Upper lobe of left lung (tissue), 6 donors: ENCODE results near the gene R3HDM2. TPM values are rescaled to one million over a fixed set of nuclear protein-coding genes. Genes with fewer than 3 reads are reported as not detected.
"Not testable (repeated sequence)": the region's sequence is repeated elsewhere in the genome, so short reads cannot be mapped to it uniquely, and the experiment has no call there.

Experiments
- ATAC-seq, 2 donors: fragments of 200-7000 bp; cut with Tn5 transposase; one replicate each; pipeline ENCODE4 v1.9.1; 2022; ENCODE audit warnings: mild to moderate bottlenecking in 2 of 2, moderate library complexity in 2 of 2; ENCODE audit not compliant: low FRiP score in 2 of 2
- DNase-seq, 2 donors: peaks; one replicate each; pipeline ENCODE4 v3.0.0-alpha.2; 2019 to 2020
- H3K27ac ChIP-seq, 4 donors: fragments of 200-600 bp; sonication (generic); one replicate each; pipeline ENCODE4 v1.5.1; 2016 to 2019
- H3K27me3 ChIP-seq, 4 donors: fragments of 200-600 bp; sonication (generic); one replicate each; pipeline ENCODE4 v1.5.1; 2017 to 2019
- H3K36me3 ChIP-seq, 4 donors: fragments of 200-600 bp; sonication (generic); one replicate each; pipeline ENCODE4 v1.5.1; 2016 to 2019
- H3K4me1 ChIP-seq, 4 donors: fragments of 200-600 bp; sonication (generic); one replicate each; pipeline ENCODE4 v1.5.1; 2018 to 2019
- H3K4me3 ChIP-seq, 4 donors: fragments of 200-600 bp; sonication (generic); one replicate each; pipeline ENCODE4 v1.5.1; 2017 to 2019; ENCODE audit warnings: mild to moderate bottlenecking in 2 of 4, moderate library complexity in 1 of 4
- H3K9me3 ChIP-seq, 4 donors: fragments of 200-600 bp; sonication (generic); one replicate each; pipeline ENCODE4 v1.5.1; 2018 to 2019
- EP300 ChIP-seq, 4 donors: sonication (generic); formaldehyde crosslinking; IDR thresholded peaks; one replicate each; pipeline ENCODE4 v1.5.1; 2017; ENCODE audit warnings: antibody characterized with exemption in 4 of 4, control low read depth in 2 of 4
- POLR2A ChIP-seq, 4 donors: fragments of 450-650 bp; IDR thresholded peaks; one replicate each; pipeline ENCODE4 v1.5.1; 2016 to 2017; ENCODE audit warnings: antibody characterized with exemption in 4 of 4, mild to moderate bottlenecking in 2 of 4
- POLR2AphosphoS5 ChIP-seq, 2 donors: sonication (generic); formaldehyde crosslinking; IDR thresholded peaks; one replicate each; pipeline ENCODE4 v1.5.1; 2017; ENCODE audit warnings: antibody characterized with exemption in 2 of 2
- WGBS, 2 donors: methylation state at CpG; one replicate each; pipeline ENCODE4 v1.1.5; 2017 to 2018; 5-methylcytosine and 5-hydroxymethylcytosine counted together
- total RNA-seq, 6 donors: library from RNA; depleted of rRNA in 4 of 6; stranded (reverse); fragments of >200 nt in 4 of 6; gene quantifications; one replicate each; pipeline versions ENCODE4 v1.1.0 to v1.2.1, GENCODE V29; 2016 to 2021
- TF ChIP-seq, protein P1 (sequence below), 6 experiments: fragments of 450-650 bp in 4 of 6; fragments of 200-600 bp in 2 of 6; sonication (generic) in 2 of 6; IDR thresholded peaks; one replicate each; pipeline ENCODE4 v1.5.1; 2016 to 2019; ENCODE audit warnings: antibody characterized with exemption in 6 of 6
- donor health status: DM: no; HTN: no; CAD: no; lungs with moderate emphysema.
- donor health status: DM: no; HTN: yes; CAD: no; lungs with severe emphysema.

Gene R3HDM2
- total RNA-seq, 6 donors from 2014 or later = 39.2 to 94.3 (median 59.2) TPM

GRCh38 chr12:57418255-57418654 lies 12.6 kb downstream of the R3HDM2 start:
- Histone ChIP-seq H3K36me3 (peaks cover 0 to 17% (median 2%) of the 10 kb centered on the region in 4 donors), H3K9me3 (no peaks in the 10 kb centered on the region), H3K4me1 (peaks cover 0 to 10% (median 7%) of the 10 kb centered on the region in 4 donors), H3K27ac (no peak overlapping the region), H3K27me3 (no peaks in the 10 kb centered on the region), H3K4me3 (no peak overlapping the region)
- WGBS, 2 donors = 89 to 90% methylated on average over 9 of the region's 9 CpGs
- no peak for ATAC-seq
- TF ChIP-seq POLR2A (IDR thresholded peaks at IDR 0.05) = no peak
- no peak for TF ChIP-seq POLR2AphosphoS5 (IDR thresholded peaks at IDR 0.05)
- TF ChIP-seq EP300 (IDR thresholded peaks at IDR 0.05) = no peak
- TF ChIP-seq, protein P1, sequence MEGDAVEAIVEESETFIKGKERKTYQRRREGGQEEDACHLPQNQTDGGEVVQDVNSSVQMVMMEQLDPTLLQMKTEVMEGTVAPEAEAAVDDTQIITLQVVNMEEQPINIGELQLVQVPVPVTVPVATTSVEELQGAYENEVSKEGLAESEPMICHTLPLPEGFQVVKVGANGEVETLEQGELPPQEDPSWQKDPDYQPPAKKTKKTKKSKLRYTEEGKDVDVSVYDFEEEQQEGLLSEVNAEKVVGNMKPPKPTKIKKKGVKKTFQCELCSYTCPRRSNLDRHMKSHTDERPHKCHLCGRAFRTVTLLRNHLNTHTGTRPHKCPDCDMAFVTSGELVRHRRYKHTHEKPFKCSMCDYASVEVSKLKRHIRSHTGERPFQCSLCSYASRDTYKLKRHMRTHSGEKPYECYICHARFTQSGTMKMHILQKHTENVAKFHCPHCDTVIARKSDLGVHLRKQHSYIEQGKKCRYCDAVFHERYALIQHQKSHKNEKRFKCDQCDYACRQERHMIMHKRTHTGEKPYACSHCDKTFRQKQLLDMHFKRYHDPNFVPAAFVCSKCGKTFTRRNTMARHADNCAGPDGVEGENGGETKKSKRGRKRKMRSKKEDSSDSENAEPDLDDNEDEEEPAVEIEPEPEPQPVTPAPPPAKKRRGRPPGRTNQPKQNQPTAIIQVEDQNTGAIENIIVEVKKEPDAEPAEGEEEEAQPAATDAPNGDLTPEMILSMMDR (IDR thresholded peaks at IDR 0.05) = no peak
- no peak for DNase-seq

DNA sequence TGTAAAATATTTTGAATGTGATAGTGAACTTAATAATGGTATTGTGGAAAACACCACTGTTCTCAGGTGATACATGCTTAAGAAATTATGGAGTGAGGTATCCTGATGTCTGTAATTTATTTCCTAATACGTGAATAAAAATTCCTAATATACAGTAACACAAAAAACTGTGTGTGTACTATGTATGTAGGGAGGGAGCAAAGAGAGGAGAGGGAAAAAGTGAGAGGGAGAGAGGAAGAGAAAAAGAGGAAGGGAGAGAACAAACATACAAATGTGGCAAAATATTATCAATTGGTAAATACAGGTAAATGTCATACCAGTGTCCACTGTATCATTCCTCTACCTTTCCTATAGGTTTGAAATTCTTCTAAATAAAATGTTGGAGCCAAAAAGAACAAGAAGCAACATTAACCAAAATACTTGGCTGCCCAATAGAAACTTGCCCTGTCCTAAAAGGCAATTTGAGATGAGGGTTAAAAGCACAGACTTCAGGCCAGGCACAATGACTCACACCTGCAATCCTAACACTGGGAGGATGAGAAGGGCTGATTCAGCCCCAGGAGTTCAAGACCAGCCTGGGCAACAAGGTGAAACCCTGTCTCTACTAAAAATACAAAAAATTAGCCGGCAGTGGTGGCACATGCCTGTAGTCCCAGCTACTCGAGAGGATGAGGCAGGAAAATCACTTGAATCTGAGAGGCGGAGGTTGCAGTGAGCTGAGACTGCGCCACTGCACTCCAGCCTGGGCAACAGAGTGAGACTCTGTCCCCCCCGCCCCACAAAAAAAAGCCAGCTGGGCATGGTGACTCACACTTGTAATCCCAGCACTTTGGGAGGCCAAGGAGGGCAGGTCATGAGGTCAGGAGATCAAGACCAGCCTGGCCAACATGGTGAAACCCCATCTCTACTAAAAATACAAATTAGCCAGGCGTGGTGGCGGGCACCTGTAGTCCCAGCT lies 14.5 kb downstream of the R3HDM2 start:
- H3K4me1 ChIP-seq = peaks cover 0 to 10% (median 7%) of the 10 kb centered on the region in 4 donors
- 90 to 98% methylated on average over 8 of the region's 8 CpGs for WGBS, 2 donors
- no peak overlapping the region for H3K27ac ChIP-seq
- TF ChIP-seq EP300 (IDR thresholded peaks at IDR 0.05) (no peak), POLR2A (IDR thresholded peaks at IDR 0.05) (no peak), POLR2AphosphoS5 (IDR thresholded peaks at IDR 0.05) (no peak)
- TF ChIP-seq, protein P1 (IDR thresholded peaks at IDR 0.05) = no peak
- H3K9me3 ChIP-seq = no peaks in the 10 kb centered on the region
- ATAC-seq (no peak), DNase-seq (no peak)
- no peak overlapping the region for H3K4me3 ChIP-seq
- peaks cover 0 to 3% (median 0%) of the 10 kb centered on the region in 4 donors for H3K36me3 ChIP-seq
- no peaks in the 10 kb centered on the region for H3K27me3 ChIP-seq

- H3K36me3 ChIP-seq = no peaks in the 10 kb centered on the region
- H3K9me3 ChIP-seq = no peaks in the 10 kb centered on the region
- ATAC-seq (no peak), DNase-seq (no peak)
- no peak for TF ChIP-seq POLR2A (IDR thresholded peaks at IDR 0.05)
- TF ChIP-seq POLR2AphosphoS5 (IDR thresholded peaks at IDR 0.05) = no peak
- TF ChIP-seq, protein P1 (IDR thresholded peaks at IDR 0.05) = no peak
- no peak for TF ChIP-seq EP300 (IDR thresholded peaks at IDR 0.05)
- H3K4me3 ChIP-seq = no peak overlapping the region
- H3K27ac ChIP-seq = no peak overlapping the region
- H3K4me1 ChIP-seq = peaks cover 0 to 10% (median 7%) of the 10 kb centered on the region in 4 donors
- WGBS, 2 donors = 90 to 91% methylated on average over 2 of the region's 2 CpGs
- no peaks in the 10 kb centered on the region for H3K27me3 ChIP-seq
Observed at GRCh38 chr12:57415088-57415487, 15.8 kb downstream of the R3HDM2 start.

DNA sequence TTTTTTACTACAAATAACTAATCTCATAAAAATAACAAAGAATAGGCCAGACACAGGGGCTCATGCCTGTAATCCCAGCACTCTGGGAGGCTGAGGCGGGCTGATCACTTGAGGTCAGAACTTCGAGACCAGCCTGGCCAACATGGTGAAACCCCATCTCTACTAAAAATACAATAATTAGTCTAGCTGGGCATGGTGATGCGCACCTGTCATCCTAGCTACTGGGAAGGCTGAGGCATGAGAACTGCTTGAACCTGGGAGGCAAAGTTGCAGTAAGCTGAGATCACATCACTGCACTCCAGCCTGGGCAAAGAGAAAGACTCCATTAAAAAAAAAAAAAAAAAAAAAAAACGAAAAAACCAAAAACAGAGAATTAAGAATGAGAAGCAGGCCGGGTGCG lies 16.7 kb downstream of the R3HDM2 start:
- DNase-seq, H3K4me1 ChIP-seq, ATAC-seq, H3K36me3 ChIP-seq, H3K27ac ChIP-seq, H3K4me3 ChIP-seq, H3K9me3 ChIP-seq, H3K27me3 ChIP-seq: not testable (repeated sequence)
- WGBS, 2 donors = 85 to 95% methylated on average over 6 of the region's 6 CpGs

DNA sequence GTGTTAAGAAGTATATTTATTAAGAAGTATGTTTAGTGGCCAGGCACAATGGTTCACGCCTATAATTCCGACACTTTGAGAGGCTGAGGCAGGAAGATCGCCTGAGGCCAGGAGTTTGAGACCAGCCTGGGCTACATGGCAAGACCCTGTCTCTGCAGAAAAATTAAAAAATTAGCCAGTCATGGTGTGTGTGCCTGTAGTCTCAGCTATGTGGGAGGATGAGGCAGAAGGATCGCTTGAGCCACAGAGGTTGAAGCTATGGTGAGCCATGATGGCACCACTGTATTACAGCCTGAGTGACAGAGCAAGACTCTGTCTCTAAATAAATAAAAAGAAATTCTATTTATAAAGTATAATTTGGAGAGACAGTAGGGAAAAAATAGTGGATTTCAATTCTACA lies 20.3 kb downstream of the R3HDM2 start:
- H3K9me3 ChIP-seq = no peaks in the 10 kb centered on the region
- TF ChIP-seq POLR2A (IDR thresholded peaks at IDR 0.05) (no peak), EP300 (IDR thresholded peaks at IDR 0.05) (no peak), POLR2AphosphoS5 (IDR thresholded peaks at IDR 0.05) (no peak)
- TF ChIP-seq, protein P1 (IDR thresholded peaks at IDR 0.05) = no peak
- H3K27me3 ChIP-seq = no peaks in the 10 kb centered on the region
- ATAC-seq = no peak
- no peak overlapping the region for H3K27ac ChIP-seq
- no peak overlapping the region for H3K4me3 ChIP-seq
- no peaks in the 10 kb centered on the region for H3K36me3 ChIP-seq
- 71 to 87% methylated on average over 4 of the region's 4 CpGs for WGBS, 2 donors
- DNase-seq = no peak
- peaks cover 0 to 3% (median 0%) of the 10 kb centered on the region in 4 donors for H3K4me1 ChIP-seq
